Kidney (tissue), 14 donors: ENCODE results near the gene SOX12. TPM values are rescaled to one million over a fixed set of nuclear protein-coding genes. Genes with fewer than 3 reads are reported as not detected.

Source experiments
- DNase-seq, 5 donors: peaks; one replicate each; pipeline ENCODE4 v3.0.0-alpha.2; 2013 to 2020
- FAIRE-seq: peaks from 2 replicates; lab custom pipeline; 2012; peaks lifted over from hg19 to GRCh38; lab: Jason Lieb, UNC
- H3K27ac ChIP-seq, 2 donors: one replicate each; pipeline ENCODE4 v1.7.0; 2013; ENCODE audit warnings: low read depth in 2 of 2, low read length in 2 of 2, inconsistent platforms in 1 of 2
- H3K27me3 ChIP-seq: one replicate; pipeline ENCODE4 v1.7.1; 2013; ENCODE audit warnings: low read length, inconsistent platforms; ENCODE audit not compliant: control insufficient read depth, insufficient read depth
- H3K36me3 ChIP-seq, 3 donors: one replicate each; pipeline versions ENCODE4 v1.7.0 to v1.7.1; 2013; ENCODE audit warnings: low read length in 3 of 3, control low read depth in 1 of 3, inconsistent platforms in 1 of 3; ENCODE audit not compliant: insufficient read depth in 3 of 3, control insufficient read depth in 2 of 3
- H3K4me1 ChIP-seq, 3 donors: one replicate each; pipeline versions ENCODE4 v1.7.0 to v1.7.1; 2013; ENCODE audit warnings: low read length in 3 of 3, inconsistent platforms in 1 of 3, low read depth in 1 of 3; ENCODE audit not compliant: control insufficient read depth in 2 of 3, insufficient read depth in 2 of 3
- H3K4me3 ChIP-seq, 3 donors: one replicate each; pipeline versions ENCODE4 v1.7.0 to v1.8.1; 2013; ENCODE audit warnings: low read length in 3 of 3, control low read depth in 1 of 3, inconsistent platforms in 1 of 3
- H3K9ac ChIP-seq, 3 donors: one replicate each; pipeline versions ENCODE4 v1.7.0 to v1.7.1; 2013; ENCODE audit warnings: low read length in 3 of 3, control low read depth in 1 of 3, inconsistent platforms in 1 of 3
- H3K9me3 ChIP-seq, 3 donors: one replicate each; pipeline versions ENCODE4 v1.7.0 to v1.7.1; 2013; ENCODE audit warnings: low read length in 3 of 3, control low read depth in 1 of 3, inconsistent platforms in 1 of 3; ENCODE audit not compliant: control insufficient read depth in 2 of 3, insufficient read depth in 1 of 3
- CTCF ChIP-seq: IDR thresholded peaks from 3 replicates; pipeline ENCODE4 v1.5.1; 2012; ENCODE audit warnings: mild to moderate bottlenecking, moderate library complexity, borderline replicate concordance; ENCODE audit not compliant: insufficient read depth; ENCODE audit errors: extremely low read depth
- intact Hi-C: fragments of 100-400 bp; cut with DNase I; formaldehyde crosslinking; loops from one replicate; pipeline ENCODE4 v1.11.1; 2022
- polyA plus RNA-seq: library from polyadenylated mRNA; stranded (reverse); fragments of 350-450 nt; fragmentation: Illumina TruSeq; extraction: RNeasy Lipid Tissue Mini Kit (QIAGEN cat#74804); gene quantifications from one replicate; pipeline ENCODE4 v1.2.3, GENCODE V29; 2014; ENCODE audit warnings: low read depth, low replicate concordance; ENCODE audit not compliant: insufficient read depth
- total RNA-seq: library from RNA; stranded (reverse); fragmentation: NEBNext Ultra II Directional; extraction: Animal tissue kit (Norgen Biotek cat#: 25700); gene quantifications from one replicate; pipeline ENCODE4 v1.2.1, GENCODE V29; 2021
- donor health status: control.
- donor health status: control.
- donor health status: control.
- donor health status: control.
- donor health status: control.
- donor health status: DM: yes; HTN: yes; CAD: no.
- donor health status: Normal renal cell carcinoma (clear cell type).

SOX12 gene
- total and polyA plus RNA-seq, 2 donors from 2014 or later: 11.3 to 12.7 TPM

- FAIRE-seq: no peak
- peak in 1 of 5 donors; percentile 61 for DNase-seq
- Histone ChIP-seq H3K9me3 (no peaks in the 10 kb centered on the region), H3K36me3 (no peaks in the 10 kb centered on the region), H3K9ac (peak overlapping the region; percentile 35 to 64 (median 52)), H3K27me3 (no peaks in the 10 kb centered on the region), H3K4me3 (peak overlapping the region; percentile 61 to 89 (median 62)), H3K27ac (peak overlapping the region; percentile 79 to 93), H3K4me1 (peaks cover 3 to 10% (median 8%) of the 10 kb centered on the region in 3 donors)
- intact Hi-C loops: no loop called here
- no peak for TF ChIP-seq CTCF
Observed at GRCh38 chr20:309306-309840, 16.0 kb upstream of the SOX12 start.

- Histone ChIP-seq H3K27me3 (no peaks in the 10 kb centered on the region), H3K9me3 (no peaks in the 10 kb centered on the region), H3K36me3 (no peaks in the 10 kb centered on the region), H3K4me1 (peaks cover 3 to 10% (median 8%) of the 10 kb centered on the region in 3 donors), H3K4me3 (peak overlapping the region; percentile 61 to 89 (median 62)), H3K9ac (peak overlapping the region; percentile 35 to 64 (median 52)), H3K27ac (peak overlapping the region; percentile 79 to 93)
- peak; percentile 99 to 100 (median 100) for DNase-seq
- intact Hi-C loops: no loop called here
- no peak for FAIRE-seq
- no peak for TF ChIP-seq CTCF
Observed at GRCh38 chr20:309841-310644, 15.3 kb upstream of the SOX12 start.

GRCh38 chr20:310645-311044 lies 14.7 kb upstream of the SOX12 start:
- no peak for DNase-seq
- peak; percentile 98 for FAIRE-seq
- Histone ChIP-seq H3K9ac (peak overlapping the region in 1 of 3 donors; percentile 18), H3K4me3 (peak overlapping the region; percentile 32 to 89 (median 62)), H3K27me3 (no peaks in the 10 kb centered on the region), H3K27ac (no peak overlapping the region), H3K4me1 (peaks cover 3 to 10% (median 8%) of the 10 kb centered on the region in 3 donors), H3K9me3 (no peaks in the 10 kb centered on the region), H3K36me3 (no peaks in the 10 kb centered on the region)
- intact Hi-C loops: no loop called here
- no peak for TF ChIP-seq CTCF
